ENCODE measurements around the gene NPAS3. TPM values are rescaled to one million over a fixed set of nuclear protein-coding genes. Genes with fewer than 3 reads are reported as not detected.

NPAS3 gene
- total RNA-seq, 1 donor from 2014 or later: 0.95 TPM

- Histone ChIP-seq H3K27me3 (ENCODE audit: low read depth) (no peaks in the 10 kb centered on the region), H3K4me3 (no peak overlapping the region), H3K27ac (no peak overlapping the region), H3K4me1 (no peaks in the 10 kb centered on the region), H3K36me3 (no peaks in the 10 kb centered on the region), H3K9me3 (no peaks in the 10 kb centered on the region)
- intact Hi-C loops (cut with DNase I): no loop called here
- TF ChIP-seq CTCF (IDR thresholded peaks at IDR 0.05): no peak
- ATAC-seq (no peak), DNase-seq (no peak)
Observed at GRCh38 chr14:33754261-33754660, 815.6 kb downstream of the NPAS3 start.

- DNase-seq (no peak), ATAC-seq (no peak)
- intact Hi-C loops (cut with DNase I): no loop called here
- Histone ChIP-seq H3K9me3 (no peaks in the 10 kb centered on the region), H3K27me3 (ENCODE audit: low read depth) (no peaks in the 10 kb centered on the region), H3K36me3 (no peaks in the 10 kb centered on the region), H3K4me1 (no peaks in the 10 kb centered on the region), H3K27ac (no peak overlapping the region), H3K4me3 (no peak overlapping the region)
- TF ChIP-seq CTCF (IDR thresholded peaks at IDR 0.05): no peak
Observed at GRCh38 chr14:33755358-33755757, 816.7 kb downstream of the NPAS3 start.

- Histone ChIP-seq H3K4me1 (no peaks in the 10 kb centered on the region), H3K36me3 (no peaks in the 10 kb centered on the region), H3K27me3 (ENCODE audit: low read depth) (no peaks in the 10 kb centered on the region), H3K4me3 (no peak overlapping the region), H3K27ac (no peak overlapping the region), H3K9me3 (no peaks in the 10 kb centered on the region)
- no peak for TF ChIP-seq CTCF (IDR thresholded peaks at IDR 0.05)
- intact Hi-C loops (cut with DNase I): no loop called here
- no peak for DNase-seq
- ATAC-seq: no peak
Observed at GRCh38 chr14:33756833-33757232, 818.2 kb downstream of the NPAS3 start.

- H3K27ac ChIP-seq: no peak overlapping the region
- ATAC-seq: no peak
- intact Hi-C loops (cut with DNase I): no loop called here
Observed at GRCh38 chr14:33758547-33758946, 819.9 kb downstream of the NPAS3 start.

GRCh38 chr14:33762161-33762851, 823.6 kb downstream of the NPAS3 start:
- no peak for TF ChIP-seq CTCF (IDR thresholded peaks at IDR 0.05)
- Histone ChIP-seq H3K27ac (no peak overlapping the region), H3K4me1 (no peaks in the 10 kb centered on the region), H3K27me3 (ENCODE audit: low read depth) (no peaks in the 10 kb centered on the region), H3K9me3 (no peaks in the 10 kb centered on the region), H3K4me3 (no peak overlapping the region), H3K36me3 (no peaks in the 10 kb centered on the region)
- intact Hi-C loops (cut with DNase I): no loop called here
- no peak for DNase-seq
- no peak for ATAC-seq

More at GRCh38 chr14:33758547-33758946, 819.9 kb downstream of the NPAS3 start:
- Histone ChIP-seq H3K27me3 (ENCODE audit: low read depth) (no peaks in the 10 kb centered on the region), H3K4me3 (no peak overlapping the region), H3K9me3 (no peaks in the 10 kb centered on the region), H3K36me3 (no peaks in the 10 kb centered on the region), H3K4me1 (no peaks in the 10 kb centered on the region)
- TF ChIP-seq CTCF (IDR thresholded peaks at IDR 0.05): no peak
- DNase-seq: no peak
